ENCODE results near the gene C1orf21. TPM values are rescaled to one million over a fixed set of nuclear protein-coding genes. Genes with fewer than 3 reads are reported as not detected.

Gene C1orf21
- polyA plus RNA-seq, 3 donors from 2014 or later, result 119 to 149 (median 130) TPM

DNA sequence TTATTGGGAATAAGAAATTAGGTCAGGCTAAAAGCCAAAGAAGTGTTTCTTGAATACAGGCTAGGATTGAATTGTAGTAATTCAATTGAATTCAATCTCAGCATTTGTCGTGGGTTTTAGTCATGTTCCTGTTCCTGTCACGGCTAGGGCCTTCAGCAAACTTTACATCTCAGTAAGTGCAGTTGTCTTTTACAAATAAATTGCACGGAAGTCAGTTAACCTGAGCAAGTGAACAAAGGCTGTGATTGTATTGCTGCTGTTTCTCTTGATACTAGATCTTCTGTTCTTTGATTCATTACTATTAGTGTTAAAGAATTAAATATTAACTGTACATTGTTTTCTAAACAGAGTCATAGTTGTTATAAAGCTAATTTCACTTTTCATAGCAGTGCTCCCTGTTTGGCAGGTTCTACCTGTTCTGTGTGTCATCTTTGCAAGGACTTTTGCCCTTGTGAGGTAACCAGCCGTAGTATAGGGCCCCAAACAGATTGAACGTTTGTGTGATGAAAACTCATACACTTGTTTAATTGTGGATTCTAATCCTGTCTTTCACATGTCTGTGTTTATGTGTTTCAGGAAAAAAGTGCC is 203.4 kb downstream of the C1orf21 start:
- DNase-seq, result no peak
- no peak overlapping the region for H3K4me3 Mint-ChIP-seq
- peaks cover 36 to 47% of the 10 kb centered on the region in 2 donors for H3K4me1 Mint-ChIP-seq
- no peak overlapping the region for H3K27ac Mint-ChIP-seq
- peaks cover 2 to 3% (median 3%) of the 10 kb centered on the region in 3 donors for H3K27me3 Mint-ChIP-seq (ENCODE audit: low read depth in 3 of 3)
- no peaks in the 10 kb centered on the region for H3K9me3 Mint-ChIP-seq
- H3K36me3 Mint-ChIP-seq, result peaks cover 6 to 22% (median 8%) of the 10 kb centered on the region in 3 donors

GRCh38 chr1:184593597-184593996 is 206.8 kb downstream of the C1orf21 start:
- Mint-ChIP-seq H3K27me3 (ENCODE audit: low read depth in 3 of 3) (no peaks in the 10 kb centered on the region), H3K9me3 (no peaks in the 10 kb centered on the region), H3K36me3 (peaks cover 6 to 22% (median 8%) of the 10 kb centered on the region in 3 donors), H3K27ac (no peak overlapping the region), H3K4me3 (no peak overlapping the region), H3K4me1 (peaks cover 26 to 42% of the 10 kb centered on the region in 2 donors)
- no peak for DNase-seq

- H3K27me3 Mint-ChIP-seq (ENCODE audit: low read depth in 3 of 3), result no peaks in the 10 kb centered on the region
- H3K27ac Mint-ChIP-seq, result peak overlapping the region in 1 of 6 donors; percentile 12
- no peak overlapping the region for H3K4me3 Mint-ChIP-seq
- H3K4me1 Mint-ChIP-seq, result peaks cover 16 to 38% of the 10 kb centered on the region in 2 donors
- no peaks in the 10 kb centered on the region for H3K9me3 Mint-ChIP-seq
- peaks cover 6 to 20% (median 8%) of the 10 kb centered on the region in 3 donors for H3K36me3 Mint-ChIP-seq
- no peak for DNase-seq
These were observed 208.8 kb downstream of the C1orf21 start for GRCh38 chr1:184595596-184595995.

DNA sequence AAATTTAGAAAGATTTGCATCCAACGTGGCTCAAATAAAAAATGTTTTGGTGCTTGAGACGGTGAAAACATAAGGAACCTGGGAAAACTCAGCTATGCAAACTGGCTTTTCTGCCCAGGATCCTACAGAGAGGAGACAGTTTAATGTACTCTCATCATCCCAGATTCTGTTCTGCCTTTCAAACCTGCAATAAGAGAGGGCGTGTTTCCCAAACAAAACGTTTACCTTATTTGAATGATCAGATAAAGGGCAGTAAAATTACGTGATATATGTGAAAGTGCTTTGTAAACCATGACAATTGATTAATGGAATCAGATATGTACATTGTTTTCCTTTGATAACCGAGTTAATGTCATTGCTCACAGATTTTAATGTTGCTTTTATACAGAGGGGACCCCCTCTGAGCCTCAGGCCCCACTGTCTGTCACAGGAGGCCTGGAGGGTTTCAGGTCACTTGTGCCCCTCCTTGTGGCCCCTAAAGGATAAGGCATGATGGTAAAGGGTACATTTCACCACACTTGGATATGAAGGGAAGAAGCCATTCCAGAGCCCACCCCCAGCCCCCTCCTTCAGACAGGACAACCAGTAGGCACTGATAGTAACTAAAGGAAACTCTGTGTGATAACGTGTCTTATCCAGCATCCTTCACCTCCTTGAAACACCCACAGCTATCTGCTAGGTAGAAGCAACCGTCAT is 210.3 kb downstream of the C1orf21 start:
- Mint-ChIP-seq H3K4me1 (peaks cover 20 to 50% of the 10 kb centered on the region in 2 donors), H3K27me3 (ENCODE audit: low read depth in 3 of 3) (no peaks in the 10 kb centered on the region)

GRCh38 chr1:184597650-184598357 is 211.0 kb downstream of the C1orf21 start:
- peaks cover 0 to 6% (median 6%) of the 10 kb centered on the region in 3 donors for H3K36me3 Mint-ChIP-seq
- peak overlapping the region in 3 of 6 donors; percentile 28 to 59 (median 42) for H3K27ac Mint-ChIP-seq
- H3K27me3 Mint-ChIP-seq (ENCODE audit: low read depth in 3 of 3), result no peaks in the 10 kb centered on the region
- no peak overlapping the region for H3K4me3 Mint-ChIP-seq
- peaks cover 20 to 53% of the 10 kb centered on the region in 2 donors for H3K4me1 Mint-ChIP-seq
- DNase-seq, result no peak
- H3K9me3 Mint-ChIP-seq, result no peaks in the 10 kb centered on the region

More for the DNA sequence above, 210.3 kb downstream of the C1orf21 start:
- H3K27ac Mint-ChIP-seq, result peak overlapping the region in 2 of 6 donors; percentile 11 to 42
- no peak for DNase-seq
- no peaks in the 10 kb centered on the region for H3K9me3 Mint-ChIP-seq
- H3K4me3 Mint-ChIP-seq, result no peak overlapping the region
- peaks cover 1 to 13% (median 4%) of the 10 kb centered on the region in 3 donors for H3K36me3 Mint-ChIP-seq

GRCh38 chr1:184598403-184599193 is 211.8 kb downstream of the C1orf21 start:
- Mint-ChIP-seq H3K4me3 (no peak overlapping the region), H3K27ac (peak overlapping the region in 3 of 6 donors; percentile 13 to 28 (median 21)), H3K9me3 (no peaks in the 10 kb centered on the region), H3K27me3 (ENCODE audit: low read depth in 3 of 3) (no peaks in the 10 kb centered on the region), H3K4me1 (peaks cover 20 to 54% of the 10 kb centered on the region in 2 donors), H3K36me3 (peaks cover 0 to 12% (median 6%) of the 10 kb centered on the region in 3 donors)
- DNase-seq, result no peak

- DNase-seq, result no peak
- H3K4me3 Mint-ChIP-seq, result no peak overlapping the region
- peaks cover 4 to 16% (median 11%) of the 10 kb centered on the region in 3 donors for H3K36me3 Mint-ChIP-seq
These were observed 217.5 kb downstream of the C1orf21 start for GRCh38 chr1:184604152-184604900.

DNA sequence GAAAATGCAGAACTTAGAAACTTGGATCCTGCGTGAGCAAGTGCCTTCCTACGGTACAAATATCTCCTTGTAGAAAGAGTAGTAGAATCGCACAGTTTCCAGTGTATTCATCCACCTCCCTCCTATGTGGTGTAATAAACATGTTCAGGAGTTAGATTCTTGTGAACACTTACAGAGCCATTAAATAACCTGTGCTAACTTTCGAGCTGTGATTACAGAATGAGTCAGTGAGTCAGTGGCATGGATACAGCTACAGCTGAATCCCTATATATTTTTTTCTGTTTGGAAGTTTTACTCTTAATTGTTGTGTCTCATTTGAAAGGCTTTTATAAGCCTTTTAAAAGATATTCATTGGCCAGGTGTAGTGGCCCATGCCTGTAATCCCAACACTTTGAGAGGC is 219.1 kb downstream of the C1orf21 start:
- peaks cover 14 to 65% of the 10 kb centered on the region in 2 donors for H3K4me1 Mint-ChIP-seq
- peaks cover 4 to 17% (median 16%) of the 10 kb centered on the region in 3 donors for H3K36me3 Mint-ChIP-seq
- no peaks in the 10 kb centered on the region for H3K27me3 Mint-ChIP-seq (ENCODE audit: low read depth in 3 of 3)
- DNase-seq, result no peak
- H3K9me3 Mint-ChIP-seq, result no peaks in the 10 kb centered on the region
- no peak overlapping the region for H3K4me3 Mint-ChIP-seq
- H3K27ac Mint-ChIP-seq, result no peak overlapping the region

More at GRCh38 chr1:184604152-184604900, 217.5 kb downstream of the C1orf21 start:
- H3K9me3 Mint-ChIP-seq, result no peaks in the 10 kb centered on the region
- peaks cover 12 to 61% of the 10 kb centered on the region in 2 donors for H3K4me1 Mint-ChIP-seq
- H3K27ac Mint-ChIP-seq, result peak overlapping the region in 3 of 6 donors; percentile 5 to 25 (median 11)
- no peaks in the 10 kb centered on the region for H3K27me3 Mint-ChIP-seq (ENCODE audit: low read depth in 3 of 3)

GRCh38 chr1:184606786-184607185 is 220.0 kb downstream of the C1orf21 start:
- Mint-ChIP-seq H3K27me3 (ENCODE audit: low read depth in 3 of 3) (no peaks in the 10 kb centered on the region), H3K36me3 (peaks cover 8 to 16% (median 14%) of the 10 kb centered on the region in 3 donors), H3K4me3 (no peak overlapping the region), H3K27ac (no peak overlapping the region), H3K9me3 (no peaks in the 10 kb centered on the region), H3K4me1 (peaks cover 14 to 68% of the 10 kb centered on the region in 2 donors)
- DNase-seq, result no peak

GRCh38 chr1:184608581-184608980 is 221.8 kb downstream of the C1orf21 start:
- Mint-ChIP-seq H3K4me1 (peaks cover 15 to 68% of the 10 kb centered on the region in 2 donors), H3K36me3 (peaks cover 5 to 13% (median 8%) of the 10 kb centered on the region in 3 donors), H3K27me3 (ENCODE audit: low read depth in 3 of 3) (peaks cover 0 to 3% (median 0%) of the 10 kb centered on the region in 3 donors), H3K9me3 (no peaks in the 10 kb centered on the region), H3K4me3 (no peak overlapping the region), H3K27ac (peak overlapping the region in 4 of 6 donors; percentile 6 to 59 (median 28))
- DNase-seq, result no peak

- H3K4me3 Mint-ChIP-seq, result no peak overlapping the region
- peaks cover 17 to 64% of the 10 kb centered on the region in 2 donors for H3K4me1 Mint-ChIP-seq
- peaks cover 5 to 16% (median 8%) of the 10 kb centered on the region in 3 donors for H3K36me3 Mint-ChIP-seq
- H3K27ac Mint-ChIP-seq, result peak overlapping the region in 4 of 6 donors; percentile 6 to 59 (median 28)
- peaks cover 0 to 3% (median 0%) of the 10 kb centered on the region in 3 donors for H3K27me3 Mint-ChIP-seq (ENCODE audit: low read depth in 3 of 3)
- DNase-seq, result no peak
- no peaks in the 10 kb centered on the region for H3K9me3 Mint-ChIP-seq
These were observed 222.2 kb downstream of the C1orf21 start for GRCh38 chr1:184608990-184609389.

DNA sequence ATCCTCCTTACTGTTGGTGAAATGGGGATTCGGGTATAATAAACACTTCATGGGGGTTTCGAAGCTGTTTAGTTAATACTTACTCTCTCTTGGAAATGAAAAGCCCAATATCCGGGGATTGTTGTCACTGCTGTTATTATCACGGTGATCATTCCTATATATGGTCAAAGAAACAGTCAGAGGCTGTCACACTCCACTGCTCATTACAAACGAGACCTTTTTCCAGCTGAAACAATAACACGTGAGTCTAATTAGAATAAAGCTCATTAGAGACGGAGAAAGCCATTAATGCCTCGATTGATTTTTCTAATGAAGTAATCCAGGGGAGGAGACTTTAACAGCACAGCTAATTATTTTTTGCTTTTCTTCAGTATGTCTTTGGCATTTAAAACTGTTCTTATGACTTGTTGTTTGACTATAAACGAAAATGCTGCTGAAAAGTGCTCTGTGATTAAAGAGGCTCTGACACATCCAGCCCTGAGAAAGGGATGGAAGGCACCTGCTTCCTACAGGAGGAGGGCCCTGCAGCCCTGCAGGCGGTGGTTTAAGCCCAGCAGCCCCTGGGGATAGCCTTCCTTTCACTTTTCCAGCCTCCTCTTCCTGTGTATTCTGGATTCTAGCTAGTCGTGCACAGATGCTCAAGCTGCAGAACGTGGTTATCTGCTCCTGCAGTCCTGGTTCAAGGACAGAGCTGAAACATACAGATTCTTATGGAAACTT is 224.2 kb downstream of the C1orf21 start:
- H3K9me3 Mint-ChIP-seq, result no peaks in the 10 kb centered on the region
- no peak overlapping the region for H3K4me3 Mint-ChIP-seq
- H3K4me1 Mint-ChIP-seq, result peaks cover 17 to 56% of the 10 kb centered on the region in 2 donors
- DNase-seq, result no peak
- peaks cover 0 to 10% (median 4%) of the 10 kb centered on the region in 3 donors for H3K36me3 Mint-ChIP-seq
- H3K27ac Mint-ChIP-seq, result peak overlapping the region in 1 of 6 donors; percentile 58
- peaks cover 0 to 3% (median 0%) of the 10 kb centered on the region in 3 donors for H3K27me3 Mint-ChIP-seq (ENCODE audit: low read depth in 3 of 3)

Data from immature natural killer cell (primary cell).